ENCODE results near the gene FGFR3. TPM values are rescaled to one million over a fixed set of nuclear protein-coding genes. Genes with fewer than 3 reads are reported as not detected.
A peak's percentile ranks its signal among the peaks of the same experiment; 100 is the strongest.
"Not testable (repeated sequence)": the region's sequence is repeated elsewhere in the genome, so short reads cannot be mapped to it uniquely, and the experiment has no call there.

Gene FGFR3
- total and polyA plus RNA-seq, 8 donors = 1.2 to 530 (median 26.9) TPM

DNA sequence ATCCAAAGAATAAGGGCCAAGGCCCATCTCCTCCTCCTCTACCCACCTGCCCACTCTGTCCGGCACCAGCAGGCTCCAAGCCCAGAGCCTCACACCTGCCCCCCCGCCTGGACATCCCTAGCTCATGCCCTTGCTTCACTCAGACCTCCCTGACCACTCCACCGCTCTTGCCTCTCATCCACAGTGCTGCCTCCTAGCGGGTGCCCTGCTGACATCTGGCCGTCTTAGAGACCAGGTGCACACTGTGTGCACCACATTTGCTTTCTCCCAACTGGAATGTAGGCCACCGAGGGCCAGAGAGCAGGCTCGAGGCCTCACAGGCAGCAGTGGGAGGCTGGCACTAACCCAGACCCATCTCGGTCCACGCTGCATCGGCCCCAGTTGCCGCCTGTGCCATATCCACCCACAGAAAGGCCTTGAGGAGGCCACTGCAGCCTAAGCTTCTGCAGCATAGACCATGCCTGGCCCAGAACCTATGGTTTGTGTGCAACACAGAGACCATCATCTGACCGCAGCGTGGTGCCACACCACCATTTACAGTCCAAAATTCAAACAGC, 49.3 kb downstream of the FGFR3 start:
- 90 to 94% (median 92%) methylated on average over 7 to 13 of the region's 13 CpGs for WGBS, 5 donors
- no peaks in the 10 kb centered on the region for H3K27me3 ChIP-seq
- no peak overlapping the region for H3K27ac ChIP-seq
- no peak for TF ChIP-seq EP300 (IDR thresholded peaks at IDR 0.05)
- TF ChIP-seq POLR2AphosphoS5 (IDR thresholded peaks at IDR 0.05) = no peak
- TF ChIP-seq, protein P1, sequence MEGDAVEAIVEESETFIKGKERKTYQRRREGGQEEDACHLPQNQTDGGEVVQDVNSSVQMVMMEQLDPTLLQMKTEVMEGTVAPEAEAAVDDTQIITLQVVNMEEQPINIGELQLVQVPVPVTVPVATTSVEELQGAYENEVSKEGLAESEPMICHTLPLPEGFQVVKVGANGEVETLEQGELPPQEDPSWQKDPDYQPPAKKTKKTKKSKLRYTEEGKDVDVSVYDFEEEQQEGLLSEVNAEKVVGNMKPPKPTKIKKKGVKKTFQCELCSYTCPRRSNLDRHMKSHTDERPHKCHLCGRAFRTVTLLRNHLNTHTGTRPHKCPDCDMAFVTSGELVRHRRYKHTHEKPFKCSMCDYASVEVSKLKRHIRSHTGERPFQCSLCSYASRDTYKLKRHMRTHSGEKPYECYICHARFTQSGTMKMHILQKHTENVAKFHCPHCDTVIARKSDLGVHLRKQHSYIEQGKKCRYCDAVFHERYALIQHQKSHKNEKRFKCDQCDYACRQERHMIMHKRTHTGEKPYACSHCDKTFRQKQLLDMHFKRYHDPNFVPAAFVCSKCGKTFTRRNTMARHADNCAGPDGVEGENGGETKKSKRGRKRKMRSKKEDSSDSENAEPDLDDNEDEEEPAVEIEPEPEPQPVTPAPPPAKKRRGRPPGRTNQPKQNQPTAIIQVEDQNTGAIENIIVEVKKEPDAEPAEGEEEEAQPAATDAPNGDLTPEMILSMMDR (IDR thresholded peaks at IDR 0.05) = no peak
- no peak for TF ChIP-seq POLR2A (IDR thresholded peaks at IDR 0.05)
- H3K36me3 ChIP-seq = peaks cover 60 to 99% (median 96%) of the 10 kb centered on the region in 4 donors
- no peak for DNase-seq
- H3K4me1 ChIP-seq = peaks cover 0 to 21% (median 9%) of the 10 kb centered on the region in 4 donors
- H3K9me3 ChIP-seq = no peaks in the 10 kb centered on the region
- H3K4me3 ChIP-seq = no peak overlapping the region
- intact Hi-C loops (cut with DNase I; ENCODE audit: low total_unique reads) = no loop called here

GRCh38 chr4:1842993-1843448, 49.9 kb downstream of the FGFR3 start:
- Histone ChIP-seq H3K27me3 (no peaks in the 10 kb centered on the region), H3K4me3 (no peak overlapping the region), H3K27ac (peak overlapping the region in 1 of 5 donors; percentile 2), H3K36me3 (peaks cover 59 to 99% (median 96%) of the 10 kb centered on the region in 4 donors), H3K4me1 (peaks cover 0 to 21% (median 9%) of the 10 kb centered on the region in 4 donors), H3K9me3 (no peaks in the 10 kb centered on the region)
- DNase-seq = no peak
- intact Hi-C loops (cut with DNase I; ENCODE audit: low total_unique reads) = no loop called here
- WGBS, 5 donors = 84 to 87% (median 85%) methylated on average over 16 to 17 of the region's 17 CpGs
- TF ChIP-seq POLR2A (IDR thresholded peaks at IDR 0.05) (no peak), EP300 (IDR thresholded peaks at IDR 0.05) (no peak), POLR2AphosphoS5 (IDR thresholded peaks at IDR 0.05) (no peak)
- TF ChIP-seq, protein P1 (IDR thresholded peaks at IDR 0.05) = no peak

DNA sequence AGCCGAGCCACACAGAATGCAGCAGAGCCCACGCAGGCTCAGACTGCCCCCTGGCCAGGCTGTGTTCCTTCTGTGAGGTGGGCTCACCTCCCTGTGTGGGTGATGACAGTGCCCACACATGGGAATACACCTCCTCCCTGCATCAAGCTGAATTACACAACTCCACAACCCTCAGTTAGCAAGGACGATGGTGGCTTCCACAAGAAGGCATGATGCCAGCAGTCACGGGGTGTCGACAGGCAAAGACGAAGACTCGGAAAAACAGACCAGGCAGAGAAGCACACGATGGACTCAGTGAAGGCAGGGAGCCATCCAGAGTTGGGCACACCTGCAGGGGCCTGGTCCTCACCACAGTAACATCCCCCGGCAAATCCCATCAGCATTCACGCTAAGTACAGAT, 50.8 kb downstream of the FGFR3 start:
- H3K4me3 ChIP-seq = no peak overlapping the region
- no peaks in the 10 kb centered on the region for H3K27me3 ChIP-seq
- DNase-seq = no peak
- H3K4me1 ChIP-seq = peaks cover 0 to 21% (median 9%) of the 10 kb centered on the region in 4 donors
- 73 to 85% (median 79%) methylated on average over 8 to 10 of the region's 10 CpGs for WGBS, 5 donors
- TF ChIP-seq, protein P1 (IDR thresholded peaks at IDR 0.05) = no peak
- no peak for TF ChIP-seq EP300 (IDR thresholded peaks at IDR 0.05)
- TF ChIP-seq POLR2AphosphoS5 (IDR thresholded peaks at IDR 0.05) = no peak
- TF ChIP-seq POLR2A (IDR thresholded peaks at IDR 0.05) = no peak
- no peaks in the 10 kb centered on the region for H3K9me3 ChIP-seq
- intact Hi-C loops (cut with DNase I; ENCODE audit: low total_unique reads) = no loop called here
- peak overlapping the region in 1 of 5 donors; percentile 2 for H3K27ac ChIP-seq
- peaks cover 50 to 99% (median 93%) of the 10 kb centered on the region in 4 donors for H3K36me3 ChIP-seq

- H3K27me3 ChIP-seq; intact Hi-C loops (cut with DNase I; ENCODE audit: low total_unique reads); H3K9me3 ChIP-seq; DNase-seq; H3K4me3 ChIP-seq; H3K27ac ChIP-seq: not testable (repeated sequence)
- Histone ChIP-seq H3K36me3 (peaks cover 43 to 95% (median 86%) of the 10 kb centered on the region in 4 donors), H3K4me1 (peaks cover 0 to 21% (median 10%) of the 10 kb centered on the region in 4 donors)
- 92 to 98% (median 96%) methylated on average over 8 to 10 of the region's 10 CpGs for WGBS, 5 donors
These were observed 51.5 kb downstream of the FGFR3 start for GRCh38 chr4:1844618-1845017.

- no peaks in the 10 kb centered on the region for H3K27me3 ChIP-seq
- DNase-seq = peak in 1 of 2 donors; percentile 2
- no peaks in the 10 kb centered on the region for H3K9me3 ChIP-seq
- peaks cover 27 to 75% (median 67%) of the 10 kb centered on the region in 4 donors for H3K36me3 ChIP-seq
- TF ChIP-seq POLR2AphosphoS5 (IDR thresholded peaks at IDR 0.05) = no peak
- TF ChIP-seq, protein P1 (IDR thresholded peaks at IDR 0.05) = no peak
- TF ChIP-seq EP300 (IDR thresholded peaks at IDR 0.05) = no peak
- TF ChIP-seq POLR2A (IDR thresholded peaks at IDR 0.05) = no peak
- peaks cover 7 to 34% (median 21%) of the 10 kb centered on the region in 4 donors for H3K4me1 ChIP-seq
- 93 to 100% (median 94%) methylated on average over 2 of the region's 2 CpGs for WGBS, 5 donors
- H3K4me3 ChIP-seq = no peak overlapping the region
- intact Hi-C loops (cut with DNase I; ENCODE audit: low total_unique reads) = no loop called here
- no peak overlapping the region for H3K27ac ChIP-seq
These were observed 53.5 kb downstream of the FGFR3 start for GRCh38 chr4:1846580-1846979.
